ENCODE data around the gene PPP6R1. TPM values are rescaled to one million over a fixed set of nuclear protein-coding genes. Genes with fewer than 3 reads are reported as not detected.

Gene PPP6R1
- total RNA-seq, 1 donor from 2014 or later, result 30.4 TPM

DNA sequence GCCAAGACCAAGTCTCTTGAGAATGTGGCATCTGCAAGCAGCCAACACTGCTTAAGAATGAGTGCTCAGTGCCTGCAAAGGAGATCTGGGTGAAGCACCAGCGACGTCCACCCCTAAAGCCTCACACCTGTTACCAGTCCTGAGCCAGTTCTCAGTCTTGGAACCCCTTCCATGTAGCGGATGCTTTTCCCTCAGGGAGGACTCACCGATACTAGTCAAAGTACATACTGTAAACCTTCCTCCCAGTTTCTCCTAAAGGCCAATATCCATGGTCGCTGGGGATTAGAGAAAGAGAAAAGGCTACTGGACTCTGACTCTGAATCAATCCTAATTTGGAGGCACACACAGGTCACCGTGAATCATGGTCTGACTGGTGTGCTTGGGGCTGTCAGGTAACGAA lies 45.3 kb downstream of the PPP6R1 start:
- Histone ChIP-seq H3K4me1 (peaks cover 14% of the 10 kb centered on the region), H3K9me3 (no peaks in the 10 kb centered on the region), H3K27ac (no peak overlapping the region), H3K4me3 (no peak overlapping the region), H3K27me3 (no peaks in the 10 kb centered on the region), H3K36me3 (no peaks in the 10 kb centered on the region)
- intact Hi-C loops (cut with DNase I), result no loop called here
- no peak for DNase-seq (ENCODE audit: extremely low spot score in 2 of 2)
- no peak for TF ChIP-seq POLR2AphosphoS5 (IDR thresholded peaks at IDR 0.05; ENCODE audit: insufficient read depth in 1 of 2, low read depth in 1 of 2)
- TF ChIP-seq, protein P1, sequence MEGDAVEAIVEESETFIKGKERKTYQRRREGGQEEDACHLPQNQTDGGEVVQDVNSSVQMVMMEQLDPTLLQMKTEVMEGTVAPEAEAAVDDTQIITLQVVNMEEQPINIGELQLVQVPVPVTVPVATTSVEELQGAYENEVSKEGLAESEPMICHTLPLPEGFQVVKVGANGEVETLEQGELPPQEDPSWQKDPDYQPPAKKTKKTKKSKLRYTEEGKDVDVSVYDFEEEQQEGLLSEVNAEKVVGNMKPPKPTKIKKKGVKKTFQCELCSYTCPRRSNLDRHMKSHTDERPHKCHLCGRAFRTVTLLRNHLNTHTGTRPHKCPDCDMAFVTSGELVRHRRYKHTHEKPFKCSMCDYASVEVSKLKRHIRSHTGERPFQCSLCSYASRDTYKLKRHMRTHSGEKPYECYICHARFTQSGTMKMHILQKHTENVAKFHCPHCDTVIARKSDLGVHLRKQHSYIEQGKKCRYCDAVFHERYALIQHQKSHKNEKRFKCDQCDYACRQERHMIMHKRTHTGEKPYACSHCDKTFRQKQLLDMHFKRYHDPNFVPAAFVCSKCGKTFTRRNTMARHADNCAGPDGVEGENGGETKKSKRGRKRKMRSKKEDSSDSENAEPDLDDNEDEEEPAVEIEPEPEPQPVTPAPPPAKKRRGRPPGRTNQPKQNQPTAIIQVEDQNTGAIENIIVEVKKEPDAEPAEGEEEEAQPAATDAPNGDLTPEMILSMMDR (IDR thresholded peaks at IDR 0.05), result no peak

DNA sequence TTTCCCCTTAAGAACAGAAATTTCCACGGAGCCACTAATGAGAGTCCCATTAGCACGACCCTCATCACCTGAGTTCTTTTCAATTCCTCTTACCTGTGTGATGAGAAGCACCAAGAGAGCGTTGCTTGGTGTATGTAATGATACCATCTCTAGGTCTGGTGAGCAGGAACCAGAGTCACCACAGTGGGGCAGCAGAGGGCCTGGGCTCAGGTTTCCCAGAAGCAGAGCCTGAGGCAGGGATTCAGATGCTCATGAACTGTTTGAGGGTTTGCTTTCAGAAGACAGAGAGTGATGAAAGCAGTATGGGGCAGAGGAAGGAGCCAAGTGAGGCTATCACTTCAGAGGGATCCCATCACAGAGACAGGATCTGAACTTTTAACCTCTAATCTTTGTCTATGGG lies 46.4 kb downstream of the PPP6R1 start:
- H3K27ac ChIP-seq, result no peak overlapping the region
- no peak for TF ChIP-seq POLR2AphosphoS5 (IDR thresholded peaks at IDR 0.05; ENCODE audit: insufficient read depth in 1 of 2, low read depth in 1 of 2)
- no peak for TF ChIP-seq POLR2A (IDR thresholded peaks at IDR 0.05)
- TF ChIP-seq, protein P1 (IDR thresholded peaks at IDR 0.05), result no peak
- no peak for DNase-seq (ENCODE audit: extremely low spot score in 2 of 2)
- intact Hi-C loops (cut with DNase I), result no loop called here
- H3K36me3 ChIP-seq, result no peaks in the 10 kb centered on the region
- no peaks in the 10 kb centered on the region for H3K9me3 ChIP-seq
- H3K27me3 ChIP-seq, result no peaks in the 10 kb centered on the region
- H3K4me1 ChIP-seq, result peaks cover 14% of the 10 kb centered on the region
- no peak overlapping the region for H3K4me3 ChIP-seq

DNA sequence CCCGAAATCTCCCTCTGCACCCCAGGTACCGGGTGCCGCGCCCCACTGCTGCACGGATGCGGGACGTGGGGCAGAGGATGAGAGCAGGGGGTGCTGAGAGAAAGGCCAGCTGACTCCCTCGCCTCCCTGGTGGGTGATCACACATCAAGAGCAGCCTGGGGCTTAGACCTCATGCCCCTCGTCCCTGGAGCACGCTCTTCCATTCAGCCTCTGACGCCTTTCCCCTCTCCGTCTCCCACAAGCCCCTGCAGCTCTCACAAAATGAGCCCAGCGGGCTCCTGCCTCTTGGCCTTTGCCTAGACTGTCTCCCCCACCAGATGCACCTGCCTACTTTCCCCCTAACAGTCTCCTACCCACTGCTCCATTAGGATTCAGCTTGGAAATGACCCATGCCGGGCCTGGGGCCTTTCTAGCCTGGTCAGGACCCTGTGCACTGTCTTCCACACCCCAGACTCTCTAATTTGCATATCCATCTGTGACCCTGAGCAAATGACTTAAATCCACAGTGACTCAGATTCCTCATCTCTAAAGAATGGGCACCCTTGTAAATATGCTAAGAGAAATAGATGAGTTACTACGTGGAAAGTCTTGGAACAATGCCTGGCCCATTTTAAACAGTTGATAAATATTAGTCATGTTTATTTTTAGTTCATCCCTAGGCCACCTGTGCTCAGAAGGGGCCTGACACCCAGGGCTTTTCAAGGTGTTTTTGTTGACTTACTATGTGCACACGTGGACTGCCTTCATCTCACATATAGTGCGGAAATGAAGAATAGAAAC lies 48.9 kb downstream of the PPP6R1 start:
- H3K9me3 ChIP-seq, result no peaks in the 10 kb centered on the region
- TF ChIP-seq POLR2AphosphoS5 (IDR thresholded peaks at IDR 0.05; ENCODE audit: insufficient read depth in 1 of 2, low read depth in 1 of 2) (no peak), POLR2A (IDR thresholded peaks at IDR 0.05) (no peak)
- TF ChIP-seq, protein P1 (IDR thresholded peaks at IDR 0.05), result no peak
- H3K36me3 ChIP-seq, result no peaks in the 10 kb centered on the region
- no peak overlapping the region for H3K4me3 ChIP-seq
- no peak for DNase-seq (ENCODE audit: extremely low spot score in 2 of 2)
- no peak overlapping the region for H3K27ac ChIP-seq
- peaks cover 9% of the 10 kb centered on the region for H3K4me1 ChIP-seq
- H3K27me3 ChIP-seq, result no peaks in the 10 kb centered on the region
- intact Hi-C loops (cut with DNase I), result no loop called here

DNA sequence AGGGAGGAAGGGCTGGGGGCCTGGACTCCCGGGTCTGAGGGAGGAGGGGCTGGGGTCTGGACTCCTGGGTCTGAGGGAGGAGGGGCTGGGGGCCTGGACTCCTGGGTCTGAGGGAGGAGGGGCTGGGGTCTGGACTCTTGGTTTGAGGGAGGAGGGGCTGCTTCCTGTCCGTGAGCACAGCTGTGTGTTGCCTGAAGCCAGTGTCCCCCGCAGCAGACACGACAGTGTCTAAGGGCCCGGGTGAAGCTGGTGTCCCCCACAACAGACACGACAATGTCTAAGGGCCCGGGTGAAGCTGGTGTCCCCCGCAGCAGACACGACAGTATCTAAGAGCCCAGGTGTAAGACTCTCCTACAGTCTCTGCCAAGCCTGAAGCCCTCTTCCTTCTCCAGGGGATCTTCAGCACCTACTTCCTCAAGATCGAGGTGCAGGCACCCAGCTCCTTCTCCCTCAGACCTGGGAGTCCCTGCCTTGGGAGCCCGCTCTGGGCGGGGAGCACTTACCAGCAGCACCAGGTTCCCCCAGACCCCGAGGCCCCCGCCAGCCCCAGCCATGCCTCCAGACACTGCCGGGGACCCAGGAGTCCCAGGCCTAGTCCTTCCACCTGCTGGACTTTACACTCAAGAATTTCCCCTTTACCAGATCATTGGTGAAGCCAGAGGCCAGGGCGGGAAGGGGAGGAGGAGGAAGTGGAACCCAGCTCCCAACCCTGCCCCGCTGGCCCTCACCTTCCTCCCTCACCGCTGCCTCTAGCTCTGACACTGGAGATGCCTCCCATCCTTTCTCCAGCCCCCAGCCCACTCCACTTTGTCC lies 49.7 kb downstream of the PPP6R1 start, which contains the start of gene PTPRH:
Gene PTPRH (minus strand): TSS at position 622 of the 813 bp plus-strand sequence. CDS start 68 bp downstream, at position 554.
- no peak for DNase-seq (ENCODE audit: extremely low spot score in 2 of 2)
- peaks cover 9% of the 10 kb centered on the region for H3K4me1 ChIP-seq
- no peak within 1 kb of the TSS for H3K27ac ChIP-seq
- intact Hi-C loops (cut with DNase I), result no loop called here
- no peak for TF ChIP-seq POLR2A (IDR thresholded peaks at IDR 0.05)
- TF ChIP-seq, protein P1 (IDR thresholded peaks at IDR 0.05), result no peak
- no peak for TF ChIP-seq POLR2AphosphoS5 (IDR thresholded peaks at IDR 0.05; ENCODE audit: insufficient read depth in 1 of 2, low read depth in 1 of 2)
- no peaks in the 10 kb centered on the region for H3K9me3 ChIP-seq
- no peak within 1 kb of the TSS for H3K4me3 ChIP-seq
- no peaks in the 10 kb centered on the region for H3K27me3 ChIP-seq
- no peaks in the 10 kb centered on the region for H3K36me3 ChIP-seq

All from vagina (tissue), 2 donors.